Measurements from ENCODE around the gene PTPRD. TPM values are rescaled to one million over a fixed set of nuclear protein-coding genes. Genes with fewer than 3 reads are reported as not detected.
A peak's percentile ranks its signal among the peaks of the same experiment; 100 is the strongest.

PTPRD gene
- total and polyA plus RNA-seq, 2 donors (not counting 1 experiment from before 2014, with no cell fraction given) = not detected

- Mint-ChIP-seq H3K9me3 (ENCODE audit: insufficient read depth) (no peaks in the 10 kb centered on the region), H3K27ac (no peak overlapping the region), H3K4me1 (peaks cover 16% of the 10 kb centered on the region), H3K4me3 (peak overlapping the region; percentile 53), H3K27me3 (peaks cover 38% of the 10 kb centered on the region)
- no peak overlapping the region for H3K4me3 ChIP-seq (ENCODE audit: control extremely low read depth in 1 of 5, extremely low read depth in 1 of 5, insufficient read depth in 1 of 5, low read depth in 2 of 5, low read length in 4 of 5)
- H4K20me1 ChIP-seq (ENCODE audit: control insufficient read depth, insufficient read depth, low read length, poor library complexity, severe bottlenecking) = no peaks in the 10 kb centered on the region
- no peak overlapping the region for H2AFZ ChIP-seq (ENCODE audit: insufficient read depth, low read depth, low read length, poor library complexity, severe bottlenecking)
- POLR2A ChIA-PET = no interaction called here
- H3K27ac ChIP-seq (ENCODE audit: low read length in 2 of 2) = no peak overlapping the region
- H3K9ac ChIP-seq (ENCODE audit: low read length) = no peak overlapping the region
- peaks cover 0 to 5% (median 0%) of the 10 kb centered on the region in 3 donors for H3K9me3 ChIP-seq (ENCODE audit: control extremely low read depth in 1 of 3, control insufficient read depth in 2 of 3, insufficient read depth in 1 of 3, low read length in 2 of 3)
- 72% methylated on average over 12 of the region's 27 CpGs for WGBS (ENCODE audit: insufficient coverage)
- intact Hi-C loops (cut with micrococcal nuclease) = no loop called here
- ATAC-seq (ENCODE audit: low read depth) (no peak), DNase-seq (no peak)
- no peak for TF ChIP-seq CTCF (IDR thresholded peaks at IDR 0.05)
- peak overlapping the region; percentile 73 for H3K4me2 ChIP-seq (replicated peaks; ENCODE audit: low read depth, low read length, poor library complexity, severe bottlenecking)
- CTCF ChIA-PET = no interaction called here
- peaks cover 0 to 27% (median 12%) of the 10 kb centered on the region in 4 experiments for H3K27me3 ChIP-seq (replicated peaks in 1 of 4; ENCODE audit: control extremely low read depth in 1 of 4, control insufficient read depth in 3 of 4, insufficient read depth in 4 of 4, low read length in 3 of 4)
- H3K79me2 ChIP-seq (ENCODE audit: control insufficient read depth, insufficient read depth, low read length) = no peaks in the 10 kb centered on the region
- peaks cover 12 to 18% of the 10 kb centered on the region in 2 donors for H3K4me1 ChIP-seq (ENCODE audit: control insufficient read depth in 2 of 2, insufficient read depth in 2 of 2, low read length in 2 of 2)
- no peaks in the 10 kb centered on the region for H3K36me3 ChIP-seq (replicated peaks in 1 of 2; ENCODE audit: control extremely low read depth in 1 of 2, control insufficient read depth in 1 of 2, extremely low read depth in 1 of 2, insufficient read depth in 2 of 2, low read length in 1 of 2)
Observed at GRCh38 chr9:8858596-8859161, 1754.1 kb downstream of the PTPRD start.

DNA sequence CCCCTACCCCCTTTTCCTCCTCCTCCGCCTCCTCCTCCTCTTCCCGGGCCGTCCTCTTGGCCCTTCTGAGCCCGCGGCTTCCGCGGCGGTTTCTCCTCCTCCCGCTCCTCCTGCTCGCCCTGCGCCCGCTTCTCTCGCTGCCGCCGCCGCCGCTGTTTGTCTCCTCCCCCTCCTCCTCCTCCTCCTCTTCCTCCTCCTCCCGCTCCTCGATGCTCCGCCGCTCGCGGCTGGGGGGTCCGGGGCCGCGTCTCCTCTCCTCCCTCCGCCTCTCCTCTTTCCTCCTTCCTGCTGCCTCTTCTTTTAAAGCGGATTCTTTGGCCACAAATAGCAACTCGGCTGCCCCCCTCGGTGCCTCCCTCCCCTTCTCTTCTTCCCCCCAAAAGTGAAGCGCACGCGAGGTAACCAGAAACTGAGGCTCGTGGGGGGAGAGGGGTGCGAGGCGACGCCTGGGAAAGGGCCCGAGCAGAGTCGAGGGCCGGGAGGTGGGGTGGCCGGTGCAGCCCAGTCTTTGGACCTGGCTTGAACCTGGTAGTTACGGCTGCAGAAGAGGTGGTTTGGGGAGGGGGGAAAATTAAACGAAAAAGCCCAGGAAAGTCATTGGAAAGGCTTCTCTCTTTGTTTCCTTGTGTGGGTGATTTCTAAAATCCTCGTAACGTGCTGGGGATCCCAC, 1754.7 kb downstream of the PTPRD start:
- Histone ChIP-seq H3K79me2 (ENCODE audit: control insufficient read depth, insufficient read depth, low read length) (no peaks in the 10 kb centered on the region), H2AFZ (ENCODE audit: insufficient read depth, low read depth, low read length, poor library complexity, severe bottlenecking) (peak overlapping the region; percentile 66), H3K4me2 (replicated peaks; ENCODE audit: low read depth, low read length, poor library complexity, severe bottlenecking) (peak overlapping the region; percentile 73), H3K4me3 (ENCODE audit: control extremely low read depth in 1 of 5, extremely low read depth in 1 of 5, insufficient read depth in 1 of 5, low read depth in 2 of 5, low read length in 4 of 5) (peak overlapping the region in 3 of 5 experiments; percentile 21 to 43 (median 33)), H3K9ac (ENCODE audit: low read length) (peak overlapping the region; percentile 47), H3K27ac (ENCODE audit: low read length in 2 of 2) (no peak overlapping the region), H4K20me1 (ENCODE audit: control insufficient read depth, insufficient read depth, low read length, poor library complexity, severe bottlenecking) (no peaks in the 10 kb centered on the region), H3K36me3 (replicated peaks in 1 of 2; ENCODE audit: control extremely low read depth in 1 of 2, control insufficient read depth in 1 of 2, extremely low read depth in 1 of 2, insufficient read depth in 2 of 2, low read length in 1 of 2) (no peaks in the 10 kb centered on the region), H3K27me3 (replicated peaks in 1 of 4; ENCODE audit: control extremely low read depth in 1 of 4, control insufficient read depth in 3 of 4, insufficient read depth in 4 of 4, low read length in 3 of 4) (peaks cover 0 to 27% (median 12%) of the 10 kb centered on the region in 4 experiments), H3K4me1 (ENCODE audit: control insufficient read depth in 2 of 2, insufficient read depth in 2 of 2, low read length in 2 of 2) (peaks cover 12 to 18% of the 10 kb centered on the region in 2 donors), H3K9me3 (ENCODE audit: control extremely low read depth in 1 of 3, control insufficient read depth in 2 of 3, insufficient read depth in 1 of 3, low read length in 2 of 3) (peaks cover 0 to 5% (median 0%) of the 10 kb centered on the region in 3 donors)
- H3K4me3 Mint-ChIP-seq = peak overlapping the region; percentile 53
- ATAC-seq (ENCODE audit: low read depth) (no peak), DNase-seq (peak; percentile 7)
- intact Hi-C loops (cut with micrococcal nuclease) = no loop called here
- ChIA-PET CTCF (no interaction called here), POLR2A (no interaction called here)
- no peaks in the 10 kb centered on the region for H3K9me3 Mint-ChIP-seq (ENCODE audit: insufficient read depth)
- H3K27ac Mint-ChIP-seq = no peak overlapping the region
- peaks cover 40% of the 10 kb centered on the region for H3K27me3 Mint-ChIP-seq
- peaks cover 16% of the 10 kb centered on the region for H3K4me1 Mint-ChIP-seq
- 4% methylated on average over 38 of the region's 45 CpGs for WGBS (ENCODE audit: insufficient coverage)
- TF ChIP-seq EZH2 (IDR thresholded peaks at IDR 0.05; ENCODE audit: borderline replicate concordance, insufficient read depth, low read depth, low read length, poor library complexity, severe bottlenecking) (no peak), CTCF (IDR thresholded peaks at IDR 0.05) (no peak)

Data from B cell (primary cell).